HG02798 (cell line): ENCODE measurements around the gene CAP2.

ENCODE experiments used
- ATAC-seq: cut with Tn5 transposase; IDR thresholded peaks from one replicate; pipeline ENCODE4 v1.9.1; 2021; ENCODE audit warnings: mild to moderate bottlenecking; ENCODE audit not compliant: unreplicated experiment, poor library complexity

CAP2 gene

GRCh38 chr6:17599877-17600526 lies 206.6 kb downstream of the CAP2 start, which contains the start of gene FAM8A1:
TSS of gene FAM8A1 (plus strand) at chr6:17600302. CDS start at chr6:17600410, 108 bp downstream.
- ATAC-seq = peak; percentile 93

GRCh38 chr6:17600527-17601385 lies 207.4 kb downstream of the CAP2 start:
- peak; percentile 58 for ATAC-seq

- ATAC-seq = no peak
Measured at GRCh38 chr6:17601386-17601703, 207.9 kb downstream of the CAP2 start.

DNA sequence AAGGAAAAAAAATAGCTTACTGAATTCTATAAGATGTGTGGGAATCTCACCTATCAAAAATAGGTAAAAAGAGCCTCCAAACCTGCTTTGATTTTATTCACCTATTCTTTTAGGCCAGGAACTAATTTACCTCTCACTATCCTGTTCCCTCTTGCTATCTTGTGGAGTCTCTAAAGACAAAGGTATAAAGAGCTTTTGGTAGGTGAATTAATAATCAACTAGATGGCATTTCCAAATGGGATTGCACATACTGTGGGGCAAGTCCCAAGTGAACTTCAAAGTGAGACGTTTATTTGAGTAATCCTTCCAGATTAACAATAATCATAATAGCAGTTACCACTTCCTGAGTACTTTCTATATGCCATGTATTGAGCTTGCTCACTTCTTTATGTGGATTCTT lies 209.5 kb downstream of the CAP2 start:
- ATAC-seq = no peak

DNA sequence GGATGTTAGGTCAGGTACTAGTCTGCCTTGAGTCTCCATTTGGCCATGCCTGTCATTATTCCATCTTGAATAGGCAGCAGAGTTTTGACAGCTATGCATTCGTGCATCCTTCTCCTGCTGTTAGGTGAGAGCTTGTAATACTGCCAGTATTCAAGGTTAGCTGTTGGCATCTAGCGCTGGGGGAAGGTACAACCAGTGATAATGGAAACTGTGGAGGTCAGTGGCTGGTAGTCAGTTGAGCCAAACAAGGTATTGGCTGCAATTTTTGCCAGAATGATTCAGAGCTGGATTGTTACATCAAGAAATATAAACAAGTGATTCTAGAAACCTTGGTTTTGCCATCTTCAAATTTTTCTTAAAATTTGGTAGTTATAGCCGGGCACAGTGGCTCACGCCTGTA lies 213.2 kb downstream of the CAP2 start:
- ATAC-seq = no peak
